C4-2B (cell line): ENCODE data around the gene UBA52.

Source experiments
- H3K27ac ChIP-seq: fragments of 450-650 bp; 2 replicates; pipeline ENCODE4 v1.5.1; 2017
- ZFX ChIP-seq: fragments of 450-650 bp; IDR thresholded peaks from 2 replicates; pipeline ENCODE4 v1.6.1; 2017
- TF ChIP-seq, protein P1 (sequence below): fragments of 450-650 bp; conservative IDR thresholded peaks from 2 replicates; pipeline ENCODE4 v1.5.1; 2017; ENCODE audit warnings: mild to moderate bottlenecking

Gene UBA52

DNA sequence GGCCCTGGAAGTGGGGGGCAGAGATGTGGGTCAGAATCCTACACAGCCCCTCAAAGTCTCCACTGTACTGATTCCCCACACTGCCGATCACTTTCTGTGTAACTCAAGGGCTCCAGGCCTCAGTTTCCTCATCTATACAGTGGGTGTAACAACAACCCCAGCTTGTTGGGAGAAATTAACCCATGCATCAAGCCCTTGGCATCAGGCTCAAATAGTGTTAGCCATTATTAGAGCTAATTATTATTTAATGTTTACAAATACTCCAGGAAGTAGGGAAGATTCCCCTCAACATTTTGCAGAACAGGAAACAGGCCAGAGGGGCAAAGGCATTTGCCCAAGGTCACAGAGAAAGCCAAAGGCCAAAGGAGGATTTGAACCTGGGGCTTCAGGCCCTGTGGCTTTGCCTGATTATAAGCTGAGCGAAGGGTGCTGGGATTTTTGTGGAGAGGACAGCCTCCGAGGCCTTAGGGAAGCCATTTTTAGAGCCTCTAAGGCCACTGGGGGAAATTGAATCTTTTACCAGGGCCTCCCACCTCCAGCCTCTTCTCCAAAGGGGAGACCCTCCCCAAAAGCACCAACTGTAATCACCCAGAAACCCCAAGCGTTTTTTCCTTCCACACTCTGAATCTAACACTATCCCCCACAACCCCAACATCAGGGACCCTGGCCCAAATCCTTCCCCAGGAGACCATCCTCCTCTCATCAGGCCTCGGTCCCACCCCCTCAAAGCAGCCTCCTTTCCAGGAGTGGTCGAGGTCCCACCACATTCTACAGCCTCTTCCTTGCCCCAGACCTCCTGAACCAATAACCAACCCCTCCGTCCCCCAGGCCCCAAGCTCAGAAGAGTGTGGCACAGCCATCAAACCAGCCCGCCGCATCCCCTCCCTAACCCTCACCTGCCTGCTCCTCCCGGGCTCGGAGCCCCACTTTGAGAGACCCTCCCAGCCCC is 29.4 kb upstream of the UBA52 start:
- TF ChIP-seq, protein P1, sequence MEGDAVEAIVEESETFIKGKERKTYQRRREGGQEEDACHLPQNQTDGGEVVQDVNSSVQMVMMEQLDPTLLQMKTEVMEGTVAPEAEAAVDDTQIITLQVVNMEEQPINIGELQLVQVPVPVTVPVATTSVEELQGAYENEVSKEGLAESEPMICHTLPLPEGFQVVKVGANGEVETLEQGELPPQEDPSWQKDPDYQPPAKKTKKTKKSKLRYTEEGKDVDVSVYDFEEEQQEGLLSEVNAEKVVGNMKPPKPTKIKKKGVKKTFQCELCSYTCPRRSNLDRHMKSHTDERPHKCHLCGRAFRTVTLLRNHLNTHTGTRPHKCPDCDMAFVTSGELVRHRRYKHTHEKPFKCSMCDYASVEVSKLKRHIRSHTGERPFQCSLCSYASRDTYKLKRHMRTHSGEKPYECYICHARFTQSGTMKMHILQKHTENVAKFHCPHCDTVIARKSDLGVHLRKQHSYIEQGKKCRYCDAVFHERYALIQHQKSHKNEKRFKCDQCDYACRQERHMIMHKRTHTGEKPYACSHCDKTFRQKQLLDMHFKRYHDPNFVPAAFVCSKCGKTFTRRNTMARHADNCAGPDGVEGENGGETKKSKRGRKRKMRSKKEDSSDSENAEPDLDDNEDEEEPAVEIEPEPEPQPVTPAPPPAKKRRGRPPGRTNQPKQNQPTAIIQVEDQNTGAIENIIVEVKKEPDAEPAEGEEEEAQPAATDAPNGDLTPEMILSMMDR, result no peak
- no peak for TF ChIP-seq ZFX
- H3K27ac ChIP-seq, result peak overlapping the region; percentile 78

DNA sequence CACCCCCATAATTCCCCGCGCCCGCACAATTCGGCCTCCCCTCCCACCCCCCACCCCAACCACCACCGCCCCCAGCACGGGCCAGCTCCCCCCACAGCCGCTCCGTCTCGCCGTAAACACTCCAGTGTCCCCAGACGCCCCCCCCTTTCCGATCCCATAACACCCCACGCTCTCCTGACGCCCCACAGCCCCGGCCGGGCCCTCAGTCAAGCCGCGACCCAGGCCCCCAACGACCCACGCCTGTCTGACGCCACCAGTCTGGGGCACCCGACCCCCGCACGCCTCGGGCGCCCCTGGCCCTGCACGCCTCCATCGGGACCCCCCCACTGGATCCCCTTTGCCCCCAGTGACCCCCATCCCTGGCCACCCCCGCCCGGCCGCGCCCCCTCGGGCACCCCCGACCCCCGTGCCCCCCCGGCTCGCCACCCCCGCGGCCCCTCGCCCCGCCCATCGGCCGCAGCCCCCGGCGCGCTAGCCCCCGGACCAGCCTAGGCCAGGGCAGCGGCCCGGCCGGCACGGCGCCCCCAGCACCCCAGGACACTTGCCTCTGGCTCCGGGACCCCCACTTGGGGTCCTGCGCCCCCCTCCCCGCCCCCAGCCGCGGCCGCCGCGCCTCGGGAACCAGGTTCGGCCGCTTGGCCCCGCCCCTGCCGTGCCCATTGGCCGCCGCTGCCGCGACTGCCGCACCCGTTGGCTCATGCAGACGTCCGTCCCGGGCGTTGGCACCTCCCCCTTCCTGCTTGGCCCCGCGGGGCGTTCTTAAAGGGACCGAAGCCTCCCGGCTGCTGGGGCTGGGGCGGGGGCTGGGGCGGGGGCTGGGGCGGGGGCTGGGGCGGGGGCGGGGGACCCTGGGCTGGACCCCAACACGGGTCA is 28.5 kb upstream of the UBA52 start, which contains the start of gene FKBP8:
Gene FKBP8, minus strand, starts transcription at position 633 of the 873 bp plus-strand sequence. CDS start 1,603 bp downstream, outside the sequence.
- TF ChIP-seq, protein P1, result no peak
- TF ChIP-seq ZFX, result no peak
- H3K27ac ChIP-seq, result peak within 1 kb of the TSS; percentile 78

DNA sequence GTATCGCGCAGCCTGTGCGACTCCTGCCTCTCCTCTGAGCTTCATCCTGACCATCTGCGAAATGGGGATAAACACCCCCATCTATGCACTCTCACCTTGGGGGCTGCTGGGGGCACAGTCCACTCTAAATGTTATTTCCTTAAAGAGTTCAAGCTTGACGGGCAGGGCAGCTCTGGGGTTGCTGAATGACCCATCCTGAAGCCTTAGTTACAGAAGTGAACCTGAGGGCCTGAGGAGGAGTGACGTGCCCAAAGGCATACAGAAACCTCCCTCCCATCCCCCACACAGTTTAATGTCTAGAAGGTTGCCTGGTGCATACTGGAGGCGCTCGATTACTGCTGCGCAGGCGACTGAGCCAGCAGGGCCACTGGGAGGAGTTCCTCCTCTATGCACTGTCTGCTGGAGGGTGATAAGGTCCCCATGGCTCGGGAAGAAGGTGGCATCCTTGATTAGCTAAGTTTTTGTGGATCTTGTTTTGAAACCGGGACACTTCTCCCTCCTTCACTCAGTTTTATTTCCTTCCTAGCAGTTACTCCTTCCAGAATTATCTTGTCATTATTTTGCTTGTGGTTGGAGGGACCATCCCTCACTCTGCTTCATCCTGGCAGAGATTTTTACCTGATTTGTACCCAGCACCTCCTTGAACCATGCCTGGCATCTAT is 27.7 kb upstream of the UBA52 start:
- H3K27ac ChIP-seq, result peak overlapping the region; percentile 78
- TF ChIP-seq, protein P1, result no peak
- TF ChIP-seq ZFX, result no peak

DNA sequence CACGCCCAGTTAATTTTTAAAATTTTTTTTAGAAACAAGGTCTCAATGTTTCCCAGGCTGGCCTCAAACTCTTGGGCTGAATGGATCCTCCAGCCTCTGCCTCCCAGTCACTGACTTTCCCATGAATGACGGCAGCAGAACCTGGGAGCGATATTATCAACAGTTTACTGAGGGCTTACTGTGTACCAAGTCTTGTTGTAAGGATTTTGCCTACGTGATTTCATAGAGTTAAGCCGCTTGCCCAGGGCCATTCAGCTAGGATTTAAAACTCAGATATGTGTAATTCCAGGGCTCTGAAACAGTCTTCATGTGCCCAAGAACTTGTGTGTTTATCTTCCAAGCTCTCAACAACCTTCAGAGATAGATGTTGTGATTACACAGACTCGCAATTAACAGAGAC is 20.0 kb upstream of the UBA52 start:
- no peak overlapping the region for H3K27ac ChIP-seq

DNA sequence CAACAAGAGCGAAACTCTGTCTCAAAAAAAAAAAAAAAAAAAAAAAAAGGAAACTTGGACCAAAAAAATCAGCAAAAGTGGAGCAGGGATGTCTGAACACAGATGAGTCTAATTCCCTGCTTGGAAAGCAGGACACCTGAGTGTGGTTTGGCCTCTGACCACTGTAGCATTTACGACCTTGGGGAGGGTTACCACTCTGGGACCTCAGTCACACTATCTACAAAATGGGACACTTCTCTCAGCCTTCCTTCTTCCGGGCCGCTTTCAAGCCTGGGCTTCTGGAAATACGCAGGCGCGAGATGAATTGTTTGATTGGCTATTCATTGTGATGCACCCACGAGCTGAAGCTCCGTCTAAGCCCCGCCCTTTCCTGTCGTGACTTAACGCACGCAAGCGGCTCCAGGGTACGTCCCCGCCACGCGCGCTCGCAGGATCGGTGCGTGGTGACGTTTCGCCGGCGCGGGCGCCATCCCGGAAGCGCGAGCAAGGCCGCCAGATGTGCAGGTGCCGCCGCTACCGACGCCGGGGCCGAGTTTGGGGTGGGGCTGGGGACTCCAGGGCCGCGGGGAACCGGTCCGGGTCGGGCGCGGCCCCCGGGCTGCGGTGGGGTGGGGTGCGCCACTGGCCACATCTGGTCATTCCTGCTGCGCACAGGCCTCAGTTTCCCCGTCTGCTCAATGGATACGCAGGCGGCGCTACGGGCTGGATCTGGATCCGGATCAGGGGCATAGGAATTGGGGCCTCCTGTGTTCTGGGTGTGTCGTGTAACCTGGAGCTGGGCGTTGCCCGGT is 14.1 kb upstream of the UBA52 start, which contains the start of gene KXD1:
Gene KXD1, plus strand, starts transcription at position 460 of the 791 bp plus-strand sequence. CDS start 4,187 bp downstream, outside the sequence.
- peak; percentile 44; the same call in 1 of the 2 replicates for TF ChIP-seq ZFX
- TF ChIP-seq, protein P1, result no peak
- peak within 1 kb of the TSS; percentile 88 for H3K27ac ChIP-seq

More for the DNA sequence above, 20.0 kb upstream of the UBA52 start:
- TF ChIP-seq, protein P1, result no peak
- no peak for TF ChIP-seq ZFX

DNA sequence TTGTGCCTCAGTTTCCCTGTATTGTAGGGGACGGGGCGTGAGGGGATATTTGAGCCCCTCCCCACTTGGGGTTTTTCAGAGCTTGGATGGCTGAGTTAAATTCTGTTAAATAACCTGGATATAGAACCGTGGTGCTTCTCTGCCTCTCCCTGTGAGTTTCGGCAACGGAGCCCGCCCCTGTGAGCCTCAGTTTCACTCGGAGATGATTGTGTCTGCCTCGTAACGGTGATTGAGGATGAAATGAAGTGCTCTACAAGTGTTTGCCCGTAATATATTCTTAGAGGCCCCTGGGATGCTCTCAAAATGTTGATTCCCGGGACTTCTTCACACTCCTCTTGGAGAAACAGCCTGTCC is 13.5 kb upstream of the UBA52 start:
- TF ChIP-seq, protein P1, result no peak
- H3K27ac ChIP-seq, result peak overlapping the region; percentile 88
